PC-3 (cell line): Measurements from ENCODE around the gene DSC2. TPM values are rescaled to one million over a fixed set of nuclear protein-coding genes. Genes with fewer than 3 reads are reported as not detected.

Source experiments
- ATAC-seq: fragments of 200-7000 bp; cut with Tn5 transposase; 2 replicates; pipeline ENCODE4 v1.9.1; 2020; ENCODE audit warnings: mild to moderate bottlenecking, moderate library complexity
- BruUV-seq: library from RNA; stranded (reverse); fragments of 400-500 nt; replicated peaks from 2 replicates; lab custom pipeline; 2021; lab: Mats Ljungman, UMichigan
- CTCF ChIA-PET: fragments of 300-600 bp; sonication (Branson Sonifier 250); formaldehyde crosslinking; loops from one replicate; lab custom pipeline; 2022; ENCODE audit warnings: antibody characterized with exemption; lab: Charles Lee
- POLR2A ChIA-PET: fragments of 300-600 bp; sonication (Branson Sonifier 250); formaldehyde crosslinking; loops from one replicate; lab custom pipeline; 2022; ENCODE audit warnings: antibody characterized with exemption; ENCODE audit not compliant: unreplicated experiment; lab: Charles Lee
- DNase-seq: peaks from one replicate; pipeline ENCODE4 v3.0.0-alpha.2; 2015
- H2AFZ ChIP-seq: fragments of 300-600 bp; sonication (generic); 2 replicates; pipeline ENCODE4 v1.6.0; 2016; ENCODE audit warnings: antibody characterized with exemption, low read length
- H3F3A ChIP-seq: fragments of 300-600 bp; sonication (generic); one replicate; pipeline ENCODE4 v1.6.0; 2017; ENCODE audit warnings: antibody characterized with exemption, low read length, control low read depth, mild to moderate bottlenecking; ENCODE audit not compliant: unreplicated experiment
- H3K27ac ChIP-seq: fragments of 300-600 bp; sonication (generic); 2 replicates; pipeline ENCODE4 v1.5.1; 2016; ENCODE audit warnings: mild to moderate bottlenecking, low read length
- H3K27me3 ChIP-seq: fragments of 300-600 bp; sonication (generic); 2 replicates; pipeline ENCODE4 v1.6.1; 2016; ENCODE audit warnings: low read length, mixed read lengths
- H3K36me3 ChIP-seq: fragments of 300-600 bp; sonication (generic); 2 replicates; pipeline ENCODE4 v1.6.1; 2016; ENCODE audit warnings: low read depth, mixed run types, low read length, mixed read lengths
- H3K4me1 ChIP-seq: fragments of 300-600 bp; sonication (generic); 2 replicates; pipeline ENCODE4 v1.5.1; 2016; ENCODE audit warnings: low read length; ENCODE audit not compliant: insufficient read depth
- H3K4me2 ChIP-seq: fragments of 300-600 bp; sonication (generic); 2 replicates; pipeline ENCODE4 v1.6.0; 2016; ENCODE audit warnings: low read length
- H3K4me3 ChIP-seq: fragments of 300-600 bp; sonication (generic); 2 replicates; pipeline ENCODE4 v1.5.1; 2016; ENCODE audit warnings: mild to moderate bottlenecking, low read length, mixed read lengths
- H3K79me2 ChIP-seq: fragments of 300-600 bp; sonication (generic); 2 replicates; pipeline ENCODE4 v1.6.1; 2017; ENCODE audit warnings: low read length, mixed read lengths
- H3K9ac ChIP-seq: fragments of 300-600 bp; sonication (generic); 2 replicates; pipeline ENCODE4 v1.6.0; 2016; ENCODE audit warnings: mild to moderate bottlenecking, low read length
- H3K9me2 ChIP-seq: fragments of 300-600 bp; sonication (generic); replicated peaks from 2 replicates; pipeline ENCODE4 v1.6.1; 2016; ENCODE audit warnings: mixed run types, low read length, mixed read lengths
- H3K9me3 ChIP-seq: fragments of 300-600 bp; sonication (generic); 2 replicates; pipeline ENCODE4 v1.6.1; 2016; ENCODE audit warnings: low read length, mixed read lengths
- H4K20me1 ChIP-seq: fragments of 300-600 bp; sonication (generic); 2 replicates; pipeline ENCODE4 v1.6.1; 2016; ENCODE audit warnings: low read length, mixed read lengths
- EZH2 ChIP-seq: fragments of 300-600 bp; sonication (generic); IDR thresholded peaks from one replicate; pipeline ENCODE4 v1.6.1; 2017; ENCODE audit warnings: antibody characterized with exemption, mild to moderate bottlenecking, low read length; ENCODE audit not compliant: unreplicated experiment
- EZH2phosphoT487 ChIP-seq: fragments of 300-600 bp; sonication (generic); IDR thresholded peaks from 2 replicates; pipeline ENCODE4 v1.6.1; 2018; ENCODE audit warnings: mild to moderate bottlenecking, antibody characterized with exemption, low read length, borderline replicate concordance
- intact Hi-C: fragments of 100-400 bp; cut with micrococcal nuclease; formaldehyde crosslinking; loops from 2 replicates; pipeline ENCODE4 v1.9.0; 2023
- total RNA-seq: library from RNA; depleted of rRNA; stranded (reverse); fragments of >200 nt; gene quantifications from 2 replicates; pipeline ENCODE4 v1.2.3, GENCODE V29; 2014
- TF ChIP-seq, protein P1 (sequence below): fragments of 300-600 bp; sonication (generic); conservative IDR thresholded peaks from 2 replicates; pipeline ENCODE4 v1.5.1; 2017; ENCODE audit warnings: antibody characterized with exemption, low read depth, mild to moderate bottlenecking, low read length

The DSC2 gene
- total RNA-seq, 1 experiment from 2014 or later: 4.8 TPM

DNA sequence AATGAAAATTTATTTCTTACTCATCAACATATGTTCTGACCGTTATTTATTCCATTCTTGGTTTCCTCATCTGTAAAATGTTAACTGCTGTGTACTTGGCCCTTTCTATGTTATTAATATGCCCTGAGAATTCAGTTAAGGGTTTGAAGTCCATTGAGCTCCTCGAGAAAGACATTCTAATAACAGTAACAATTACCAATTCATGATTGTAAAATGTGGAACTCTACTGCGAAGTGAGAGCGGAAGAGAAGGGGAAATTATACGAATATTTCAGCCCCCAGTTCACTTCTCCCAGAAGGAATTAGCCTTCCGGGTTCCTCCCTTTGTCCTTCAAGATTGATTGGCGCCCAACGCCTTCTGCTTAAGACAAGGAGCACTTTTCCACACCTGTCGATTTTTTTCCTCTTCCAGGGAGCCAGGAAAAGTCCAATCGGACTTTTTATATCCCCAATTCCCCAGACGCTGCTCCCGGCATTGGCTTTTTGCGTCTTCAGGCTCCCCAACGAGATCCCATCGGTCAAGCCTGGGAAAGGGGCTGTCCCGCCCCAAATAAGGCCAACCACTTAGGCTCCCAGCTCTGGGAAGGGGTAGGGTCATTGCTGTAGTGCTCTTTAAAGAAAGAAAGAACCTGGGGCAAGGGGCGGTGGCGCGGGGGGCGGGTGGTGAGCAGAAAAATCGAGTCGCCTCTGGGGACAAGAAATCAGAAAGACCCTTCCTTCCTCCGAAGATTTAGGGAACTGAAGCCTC is 1.6 kb downstream of the DSC2 start:
- POLR2A ChIA-PET: interaction anchor here (0.6 kb wide), 1 partner anchor 843 kb away, joined by 4 read pairs; no protein-coding TSS in a partner anchor
- H3K36me3 ChIP-seq: no peaks in the 10 kb centered on the region

DNA sequence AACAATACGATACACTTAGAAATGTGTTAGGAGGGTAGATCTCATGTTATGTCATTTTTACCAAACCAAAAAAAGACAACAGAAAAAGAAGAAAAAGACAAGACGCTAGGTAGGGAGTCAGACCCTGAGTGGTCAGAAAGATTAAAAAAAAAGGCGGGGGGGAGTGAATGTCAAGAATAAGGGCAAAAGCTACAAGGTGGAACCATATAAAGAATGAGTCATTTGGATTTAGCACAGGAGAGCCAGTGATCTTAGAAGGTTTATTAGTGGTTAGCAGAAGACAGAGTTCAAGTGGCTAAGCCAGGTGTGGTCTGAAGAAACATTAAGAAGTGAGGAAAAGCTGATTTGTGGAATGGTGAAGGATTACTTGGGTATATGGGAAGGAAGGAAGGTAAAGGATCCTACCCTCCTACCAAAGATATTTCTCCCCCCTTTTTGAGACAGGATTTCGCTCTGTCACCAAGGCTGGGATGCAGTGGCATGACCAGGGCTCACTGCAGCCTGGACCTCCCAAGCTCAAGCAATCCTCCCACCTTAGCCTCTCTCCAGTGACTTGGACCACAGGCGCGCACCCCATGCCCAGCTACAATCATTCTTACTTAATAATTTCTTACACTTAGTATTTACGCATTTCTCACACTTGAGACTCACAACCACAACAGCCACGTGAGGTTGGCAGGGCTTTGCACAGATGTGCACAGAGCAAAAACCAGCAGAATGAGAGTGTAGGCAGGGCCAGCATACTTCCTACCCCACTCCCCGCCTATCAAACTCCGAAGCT is 2.6 kb downstream of the DSC2 start:
- H3F3A ChIP-seq: no peaks in the 10 kb centered on the region
- peaks cover 62% of the 10 kb centered on the region for H3K4me1 ChIP-seq
- ATAC-seq: peak; percentile 52
- H3K27ac ChIP-seq: peak overlapping the region; percentile 88
- H3K4me3 ChIP-seq: peak overlapping the region; percentile 72
- peak overlapping the region; percentile 86 for H3K4me2 ChIP-seq
- no peaks in the 10 kb centered on the region for H3K9me2 ChIP-seq
- no peaks in the 10 kb centered on the region for H3K27me3 ChIP-seq
- H2AFZ ChIP-seq: no peak overlapping the region
- H3K36me3 ChIP-seq: no peaks in the 10 kb centered on the region
- intact Hi-C loops: loop anchor here (1.0 to 2.0 kb wide), 4 partner anchors 54 to 301 kb away; no protein-coding TSS in a partner anchor
- H3K9me3 ChIP-seq: no peaks in the 10 kb centered on the region
- no peaks in the 10 kb centered on the region for H4K20me1 ChIP-seq
- H3K79me2 ChIP-seq: peaks cover 34% of the 10 kb centered on the region
- TSS peak; percentile 45 for BruUV-seq
- POLR2A ChIA-PET: interaction anchor here (0.6 to 1.5 kb wide), 3 partner anchors 29 to 98 kb away, joined by 3 to 6 read pairs (median 5); no protein-coding TSS in a partner anchor
- peak; percentile 64 for DNase-seq
- H3K9ac ChIP-seq: peak overlapping the region; percentile 80
- CTCF ChIA-PET: interaction anchor here (0.7 kb wide), 1 partner anchor 58 kb away, joined by 3 read pairs; no protein-coding TSS in a partner anchor
- TF ChIP-seq, protein P1, sequence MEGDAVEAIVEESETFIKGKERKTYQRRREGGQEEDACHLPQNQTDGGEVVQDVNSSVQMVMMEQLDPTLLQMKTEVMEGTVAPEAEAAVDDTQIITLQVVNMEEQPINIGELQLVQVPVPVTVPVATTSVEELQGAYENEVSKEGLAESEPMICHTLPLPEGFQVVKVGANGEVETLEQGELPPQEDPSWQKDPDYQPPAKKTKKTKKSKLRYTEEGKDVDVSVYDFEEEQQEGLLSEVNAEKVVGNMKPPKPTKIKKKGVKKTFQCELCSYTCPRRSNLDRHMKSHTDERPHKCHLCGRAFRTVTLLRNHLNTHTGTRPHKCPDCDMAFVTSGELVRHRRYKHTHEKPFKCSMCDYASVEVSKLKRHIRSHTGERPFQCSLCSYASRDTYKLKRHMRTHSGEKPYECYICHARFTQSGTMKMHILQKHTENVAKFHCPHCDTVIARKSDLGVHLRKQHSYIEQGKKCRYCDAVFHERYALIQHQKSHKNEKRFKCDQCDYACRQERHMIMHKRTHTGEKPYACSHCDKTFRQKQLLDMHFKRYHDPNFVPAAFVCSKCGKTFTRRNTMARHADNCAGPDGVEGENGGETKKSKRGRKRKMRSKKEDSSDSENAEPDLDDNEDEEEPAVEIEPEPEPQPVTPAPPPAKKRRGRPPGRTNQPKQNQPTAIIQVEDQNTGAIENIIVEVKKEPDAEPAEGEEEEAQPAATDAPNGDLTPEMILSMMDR: no peak
- no peak for TF ChIP-seq EZH2phosphoT487
- no peak for TF ChIP-seq EZH2

More for the DNA sequence above, 1.6 kb downstream of the DSC2 start:
- Histone ChIP-seq H3K4me3 (peak overlapping the region; percentile 72), H3K9me2 (no peaks in the 10 kb centered on the region), H3K27me3 (no peaks in the 10 kb centered on the region), H3K9ac (peak overlapping the region; percentile 80), H3K4me2 (peak overlapping the region; percentile 86), H3K27ac (peak overlapping the region; percentile 88), H3F3A (no peaks in the 10 kb centered on the region), H2AFZ (peak overlapping the region; percentile 77), H4K20me1 (no peaks in the 10 kb centered on the region), H3K9me3 (no peaks in the 10 kb centered on the region), H3K4me1 (peaks cover 65% of the 10 kb centered on the region), H3K79me2 (peaks cover 26% of the 10 kb centered on the region)
- CTCF ChIA-PET: interaction anchor here (0.6 kb wide), 1 partner anchor 98 kb away, joined by 3 read pairs; no protein-coding TSS in a partner anchor
- ATAC-seq: no peak
- TF ChIP-seq EZH2phosphoT487: no peak
- TF ChIP-seq, protein P1: no peak
- no peak for TF ChIP-seq EZH2
- intact Hi-C loops: no loop called here
- BruUV-seq: TSS peak; percentile 38
- DNase-seq: no peak
